Measurements from ENCODE around the gene SERPINB5. TPM values are rescaled to one million over a fixed set of nuclear protein-coding genes. Genes with fewer than 3 reads are reported as not detected.

Gene SERPINB5
- total RNA-seq, 4 donors from 2014 or later: not detected

DNA sequence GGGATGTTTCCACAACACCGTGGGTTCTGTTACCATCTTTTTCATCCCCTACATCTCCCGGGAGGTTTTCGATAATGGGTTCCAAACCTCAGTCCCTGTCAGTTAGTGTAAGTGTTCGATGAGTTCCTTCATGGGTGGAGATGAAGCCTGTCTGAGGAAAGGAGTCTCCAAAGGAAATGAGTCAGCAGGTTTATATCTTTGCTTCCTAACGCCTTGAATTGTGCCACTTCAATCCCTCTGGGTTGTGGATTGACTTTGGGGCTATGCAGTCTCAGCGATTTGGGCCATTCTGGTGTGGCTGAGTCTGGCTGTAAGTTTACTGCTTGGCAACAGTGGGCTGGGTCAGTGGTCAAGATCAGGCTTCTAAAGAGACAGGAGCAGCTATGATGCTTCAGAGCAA lies 1.2 kb downstream of the SERPINB5 start:
- DNase-seq (no peak), ATAC-seq (no peak)
- no peaks in the 10 kb centered on the region for H3K27me3 ChIP-seq
- no peaks in the 10 kb centered on the region for H3K4me1 ChIP-seq
- H3K36me3 ChIP-seq: no peaks in the 10 kb centered on the region
- in situ Hi-C loops (cut with MboI; ENCODE audit: low sequenced_read_pairs in 4 of 4): no loop called here
- intact Hi-C loops (cut with DNase I; ENCODE audit: low total_unique reads): no loop called here
- TF ChIP-seq POLR2A (IDR thresholded peaks at IDR 0.05): no peak
- TF ChIP-seq, protein P1, sequence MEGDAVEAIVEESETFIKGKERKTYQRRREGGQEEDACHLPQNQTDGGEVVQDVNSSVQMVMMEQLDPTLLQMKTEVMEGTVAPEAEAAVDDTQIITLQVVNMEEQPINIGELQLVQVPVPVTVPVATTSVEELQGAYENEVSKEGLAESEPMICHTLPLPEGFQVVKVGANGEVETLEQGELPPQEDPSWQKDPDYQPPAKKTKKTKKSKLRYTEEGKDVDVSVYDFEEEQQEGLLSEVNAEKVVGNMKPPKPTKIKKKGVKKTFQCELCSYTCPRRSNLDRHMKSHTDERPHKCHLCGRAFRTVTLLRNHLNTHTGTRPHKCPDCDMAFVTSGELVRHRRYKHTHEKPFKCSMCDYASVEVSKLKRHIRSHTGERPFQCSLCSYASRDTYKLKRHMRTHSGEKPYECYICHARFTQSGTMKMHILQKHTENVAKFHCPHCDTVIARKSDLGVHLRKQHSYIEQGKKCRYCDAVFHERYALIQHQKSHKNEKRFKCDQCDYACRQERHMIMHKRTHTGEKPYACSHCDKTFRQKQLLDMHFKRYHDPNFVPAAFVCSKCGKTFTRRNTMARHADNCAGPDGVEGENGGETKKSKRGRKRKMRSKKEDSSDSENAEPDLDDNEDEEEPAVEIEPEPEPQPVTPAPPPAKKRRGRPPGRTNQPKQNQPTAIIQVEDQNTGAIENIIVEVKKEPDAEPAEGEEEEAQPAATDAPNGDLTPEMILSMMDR (IDR thresholded peaks at IDR 0.05 in 4 of 5, conservative IDR thresholded peaks at IDR 0.05 in 1 of 5): no peak
- no peak overlapping the region for H3K27ac ChIP-seq
- no peak overlapping the region for H3K4me3 ChIP-seq
- no peaks in the 10 kb centered on the region for H3K9me3 ChIP-seq

- Histone ChIP-seq H3K4me1 (no peaks in the 10 kb centered on the region), H3K27me3 (no peaks in the 10 kb centered on the region), H3K27ac (no peak overlapping the region), H3K4me3 (no peak overlapping the region), H3K36me3 (no peaks in the 10 kb centered on the region), H3K9me3 (no peaks in the 10 kb centered on the region)
- TF ChIP-seq, protein P1 (IDR thresholded peaks at IDR 0.05 in 4 of 5, conservative IDR thresholded peaks at IDR 0.05 in 1 of 5): no peak
- no peak for TF ChIP-seq POLR2A (IDR thresholded peaks at IDR 0.05)
- in situ Hi-C loops (cut with MboI; ENCODE audit: low sequenced_read_pairs in 4 of 4) (no loop called here), intact Hi-C loops (cut with DNase I; ENCODE audit: low total_unique reads) (no loop called here)
- ATAC-seq: no peak
- no peak for DNase-seq
Observed at GRCh38 chr18:63479826-63480225, 3.1 kb downstream of the SERPINB5 start.

GRCh38 chr18:63480476-63480875 lies 3.7 kb downstream of the SERPINB5 start:
- TF ChIP-seq, protein P1 (IDR thresholded peaks at IDR 0.05 in 4 of 5, conservative IDR thresholded peaks at IDR 0.05 in 1 of 5): no peak
- TF ChIP-seq POLR2A (IDR thresholded peaks at IDR 0.05): no peak
- H3K27ac ChIP-seq: no peak overlapping the region
- intact Hi-C loops (cut with DNase I; ENCODE audit: low total_unique reads) (no loop called here), in situ Hi-C loops (cut with MboI; ENCODE audit: low sequenced_read_pairs in 4 of 4) (no loop called here)
- H3K36me3 ChIP-seq: no peaks in the 10 kb centered on the region
- H3K9me3 ChIP-seq: no peaks in the 10 kb centered on the region
- ATAC-seq: no peak
- no peak overlapping the region for H3K4me3 ChIP-seq
- no peaks in the 10 kb centered on the region for H3K4me1 ChIP-seq
- no peaks in the 10 kb centered on the region for H3K27me3 ChIP-seq
- no peak for DNase-seq

GRCh38 chr18:63480915-63481314 lies 4.2 kb downstream of the SERPINB5 start:
- no peaks in the 10 kb centered on the region for H3K9me3 ChIP-seq
- in situ Hi-C loops (cut with MboI; ENCODE audit: low sequenced_read_pairs in 4 of 4): no loop called here
- H3K27ac ChIP-seq: no peak overlapping the region
- no peaks in the 10 kb centered on the region for H3K27me3 ChIP-seq
- no peaks in the 10 kb centered on the region for H3K36me3 ChIP-seq
- ATAC-seq: no peak
- intact Hi-C loops (cut with DNase I; ENCODE audit: low total_unique reads): no loop called here
- H3K4me3 ChIP-seq: no peak overlapping the region
- no peaks in the 10 kb centered on the region for H3K4me1 ChIP-seq
- no peak for TF ChIP-seq POLR2A (IDR thresholded peaks at IDR 0.05)
- TF ChIP-seq, protein P1 (IDR thresholded peaks at IDR 0.05 in 4 of 5, conservative IDR thresholded peaks at IDR 0.05 in 1 of 5): no peak
- no peak for DNase-seq

DNA sequence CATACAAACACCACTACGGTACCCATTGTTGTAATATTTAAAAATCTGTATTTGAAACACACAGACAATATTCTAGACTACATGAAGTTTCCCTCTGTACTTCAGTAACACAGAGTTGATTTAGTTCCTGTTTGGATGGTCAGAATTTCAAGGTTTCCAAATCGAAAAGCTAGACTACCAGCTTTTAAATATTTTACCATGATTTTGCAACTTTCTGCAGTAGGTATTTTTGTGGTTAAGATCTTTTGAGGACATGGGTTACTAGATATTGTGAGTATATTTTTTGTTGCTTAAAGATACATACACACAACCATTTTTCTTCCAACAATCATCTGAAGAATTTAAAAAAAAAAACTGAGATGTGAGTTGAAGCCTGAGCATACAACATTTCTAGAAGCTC lies 10.9 kb downstream of the SERPINB5 start:
- Histone ChIP-seq H3K9me3 (no peaks in the 10 kb centered on the region), H3K4me3 (no peak overlapping the region), H3K27me3 (no peaks in the 10 kb centered on the region), H3K36me3 (no peaks in the 10 kb centered on the region), H3K4me1 (no peaks in the 10 kb centered on the region), H3K27ac (no peak overlapping the region)
- no peak for TF ChIP-seq POLR2A (IDR thresholded peaks at IDR 0.05)
- TF ChIP-seq, protein P1 (IDR thresholded peaks at IDR 0.05 in 4 of 5, conservative IDR thresholded peaks at IDR 0.05 in 1 of 5): no peak
- in situ Hi-C loops (cut with MboI; ENCODE audit: low sequenced_read_pairs in 4 of 4) (no loop called here), intact Hi-C loops (cut with DNase I; ENCODE audit: low total_unique reads) (no loop called here)
- ATAC-seq: no peak
- no peak for DNase-seq
